ENCODE data around the gene SLC5A11.
"Not testable (repeated sequence)": the region's sequence is repeated elsewhere in the genome, so short reads cannot be mapped to it uniquely, and the experiment has no call there.

SLC5A11 gene

DNA sequence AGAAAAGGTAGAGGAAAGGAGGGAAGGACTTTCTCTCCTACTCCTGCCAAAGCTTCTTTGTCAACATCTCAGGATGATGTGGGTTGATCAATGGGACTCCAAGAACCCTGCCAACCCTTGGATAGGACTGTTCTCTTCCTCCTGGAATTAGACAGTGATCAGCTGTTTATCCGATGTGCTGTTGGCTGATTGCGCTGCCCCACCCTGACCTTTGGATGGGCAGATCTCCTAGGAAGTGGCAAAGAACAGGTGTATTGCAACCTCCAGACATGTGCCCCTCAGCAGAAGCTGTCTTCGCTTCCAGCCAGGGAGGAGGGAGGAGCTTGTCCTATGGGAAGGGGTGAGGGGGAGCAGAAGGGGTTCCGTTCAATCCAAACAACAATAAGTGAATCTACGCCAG is 30.5 kb downstream of the SLC5A11 start:
- no peak overlapping the region for H3K4me3 ChIP-seq (ENCODE audit: low read depth, low read length)
- DNase-seq (ENCODE audit: low read depth), result no peak
- TF ChIP-seq CTCF (IDR thresholded peaks at IDR 0.05; ENCODE audit: low read depth, low read length, missing control alignments), result no peak

DNA sequence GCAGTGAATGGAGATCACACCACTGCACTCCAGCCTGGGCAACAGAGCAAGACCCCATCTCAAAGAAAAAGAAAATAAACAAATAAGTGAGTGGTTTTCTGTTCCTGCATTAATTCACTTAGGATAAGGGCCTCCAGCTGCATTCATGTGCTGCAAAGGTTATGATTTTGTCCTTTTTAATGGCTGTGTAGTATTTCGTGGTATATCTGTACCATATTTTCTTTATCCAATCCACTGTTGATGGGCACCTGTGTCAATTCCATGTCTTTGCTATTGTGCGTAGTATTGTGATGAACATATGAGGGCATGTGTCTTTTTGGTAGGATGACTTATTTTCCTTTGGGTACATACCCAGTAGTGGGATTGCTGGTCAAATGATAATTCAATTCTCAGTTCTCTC is 33.9 kb downstream of the SLC5A11 start:
- TF ChIP-seq CTCF (IDR thresholded peaks at IDR 0.05; ENCODE audit: low read depth, low read length, missing control alignments), result no peak
- no peak overlapping the region for H3K4me3 ChIP-seq (ENCODE audit: low read depth, low read length)
- DNase-seq (ENCODE audit: low read depth), result no peak

DNA sequence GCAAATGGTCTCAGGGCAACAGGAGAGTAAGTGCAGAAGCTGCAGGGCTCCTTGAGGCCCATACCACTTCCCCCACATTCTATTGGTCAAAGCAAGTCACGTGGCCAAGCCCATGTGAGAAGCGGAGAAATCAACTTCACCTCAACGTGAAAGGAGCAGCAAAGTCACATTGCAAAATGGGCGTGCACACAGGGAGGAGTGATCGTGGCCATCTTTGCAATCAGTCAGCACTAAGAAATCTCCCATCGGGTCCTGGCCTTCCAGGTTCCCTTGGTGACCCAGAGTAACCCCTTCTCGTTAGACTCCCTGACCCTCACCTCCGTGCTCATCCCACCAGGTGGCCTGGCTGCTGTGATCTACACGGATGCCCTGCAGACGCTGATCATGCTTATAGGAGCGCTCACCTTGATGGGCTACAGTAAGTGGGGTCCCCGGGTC is 38.0 kb downstream of the SLC5A11 start:
- no peak for DNase-seq (ENCODE audit: low read depth)
- no peak overlapping the region for H3K4me3 ChIP-seq (ENCODE audit: low read depth, low read length)
- TF ChIP-seq CTCF (IDR thresholded peaks at IDR 0.05; ENCODE audit: low read depth, low read length, missing control alignments), result no peak

- no peak overlapping the region for H3K4me3 ChIP-seq (ENCODE audit: low read depth, low read length)
- no peak for TF ChIP-seq CTCF (IDR thresholded peaks at IDR 0.05; ENCODE audit: low read depth, low read length, missing control alignments)
- DNase-seq (ENCODE audit: low read depth), result no peak
Measured at GRCh38 chr16:24887472-24887871, 41.7 kb downstream of the SLC5A11 start.

- no peak for DNase-seq (ENCODE audit: low read depth)
- no peak overlapping the region for H3K4me3 ChIP-seq (ENCODE audit: low read depth, low read length)
- TF ChIP-seq CTCF (IDR thresholded peaks at IDR 0.05; ENCODE audit: low read depth, low read length, missing control alignments), result no peak
Measured at GRCh38 chr16:24890746-24891145, 45.0 kb downstream of the SLC5A11 start.

DNA sequence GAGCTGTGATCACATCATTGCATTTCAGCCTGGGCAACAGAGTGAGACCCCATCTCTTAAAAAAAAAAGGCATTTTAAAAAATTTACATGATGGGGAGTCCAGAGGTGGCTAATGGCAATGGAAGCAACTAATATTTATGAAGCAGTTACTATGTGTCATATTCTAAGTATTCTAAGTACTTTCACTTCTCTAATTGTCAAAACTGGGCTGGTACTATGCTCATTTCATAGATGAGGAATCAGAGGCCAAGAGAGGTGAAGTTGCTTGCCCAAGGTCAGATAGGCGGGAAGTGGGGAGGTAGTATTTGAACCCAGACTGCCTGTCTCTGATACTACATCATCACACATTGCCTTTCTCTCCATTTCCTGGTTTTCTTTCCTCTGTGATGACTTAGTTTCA is 50.7 kb downstream of the SLC5A11 start:
- TF ChIP-seq CTCF (IDR thresholded peaks at IDR 0.05; ENCODE audit: low read depth, low read length, missing control alignments), result no peak
- no peak overlapping the region for H3K4me3 ChIP-seq (ENCODE audit: low read depth, low read length)
- peak; percentile 5 for DNase-seq (ENCODE audit: low read depth)

GRCh38 chr16:24897522-24897921 is 51.8 kb downstream of the SLC5A11 start:
- not testable (repeated sequence) for DNase-seq (ENCODE audit: low read depth); H3K4me3 ChIP-seq (ENCODE audit: low read depth, low read length)

- DNase-seq (ENCODE audit: low read depth), result no peak
- H3K4me3 ChIP-seq (ENCODE audit: low read depth, low read length), result no peak overlapping the region
- TF ChIP-seq CTCF (IDR thresholded peaks at IDR 0.05; ENCODE audit: low read depth, low read length, missing control alignments), result no peak
Measured at GRCh38 chr16:24900230-24900629, 54.5 kb downstream of the SLC5A11 start.
